Stimulated activated effector memory CD8-positive, alpha-beta T cell treated with anti-CD3 and anti-CD28 coated beads, Interleukin-12 subunit alpha, Interleukin-12 subunit beta, amount 100 ng/mL, for 72 hours (primary cell): ENCODE measurements around the gene ACCS.

ENCODE experiments used
- ATAC-seq: fragments of 150-1000 bp; cut with Tn5 transposase; 2 replicates; pipeline ENCODE4 v1.10.0; 2021
- DNase-seq, 2 donors: peaks; one replicate each; pipeline ENCODE4 v3.0.0; 2021 to 2022; ENCODE audit warnings: low spot score in 2 of 2
- H3K27ac Mint-ChIP-seq: one replicate; pipeline ENCODE4 v1.8.0; 2022; ENCODE audit warnings: mild to moderate bottlenecking, mixed read lengths
- H3K36me3 Mint-ChIP-seq: one replicate; pipeline ENCODE4 v1.8.0; 2022; ENCODE audit warnings: mild to moderate bottlenecking, mixed read lengths
- H3K4me1 Mint-ChIP-seq: one replicate; pipeline ENCODE4 v1.8.0; 2022; ENCODE audit warnings: mixed read lengths
- H3K4me3 Mint-ChIP-seq: one replicate; pipeline ENCODE4 v1.8.0; 2022; ENCODE audit warnings: mild to moderate bottlenecking, mixed read lengths
- H3K9me3 Mint-ChIP-seq: one replicate; pipeline ENCODE4 v1.8.0; 2022; ENCODE audit warnings: mixed read lengths

The ACCS gene

GRCh38 chr11:44095506-44096359, 29.7 kb downstream of the ACCS start, which contains the start of gene EXT2:
Gene EXT2 (plus strand): TSS chr11:44095678. CDS start chr11:44107713, 12,035 bp downstream.
- Mint-ChIP-seq H3K4me3 (peak within 1 kb of the TSS; percentile 73), H3K9me3 (no peaks in the 10 kb centered on the region), H3K4me1 (peaks cover 20% of the 10 kb centered on the region), H3K27ac (peak within 1 kb of the TSS; percentile 61), H3K36me3 (no peaks in the 10 kb centered on the region)
- peak; percentile 80 to 92 for DNase-seq
- ATAC-seq = peak; percentile 95

- DNase-seq (peak in 1 of 2 donors; percentile 55), ATAC-seq (peak; percentile 29)
- Mint-ChIP-seq H3K4me3 (peak overlapping the region; percentile 73), H3K9me3 (no peaks in the 10 kb centered on the region), H3K27ac (peak overlapping the region; percentile 61), H3K36me3 (no peaks in the 10 kb centered on the region), H3K4me1 (peaks cover 25% of the 10 kb centered on the region)
These were observed 30.5 kb downstream of the ACCS start for GRCh38 chr11:44096360-44097185.

- no peaks in the 10 kb centered on the region for H3K9me3 Mint-ChIP-seq
- DNase-seq (no peak), ATAC-seq (no peak)
- no peak overlapping the region for H3K27ac Mint-ChIP-seq
- H3K4me1 Mint-ChIP-seq = peaks cover 37% of the 10 kb centered on the region
- H3K36me3 Mint-ChIP-seq = no peaks in the 10 kb centered on the region
- no peak overlapping the region for H3K4me3 Mint-ChIP-seq
These were observed 31.8 kb downstream of the ACCS start for GRCh38 chr11:44097821-44098220.

- no peak for DNase-seq
- no peak overlapping the region for H3K27ac Mint-ChIP-seq
- no peaks in the 10 kb centered on the region for H3K36me3 Mint-ChIP-seq
- H3K4me1 Mint-ChIP-seq = peaks cover 28% of the 10 kb centered on the region
- no peak overlapping the region for H3K4me3 Mint-ChIP-seq
- ATAC-seq = no peak
- no peaks in the 10 kb centered on the region for H3K9me3 Mint-ChIP-seq
These were observed 35.0 kb downstream of the ACCS start for GRCh38 chr11:44101098-44101497.

GRCh38 chr11:44104481-44105294, 38.6 kb downstream of the ACCS start:
- Mint-ChIP-seq H3K4me3 (no peak overlapping the region), H3K4me1 (peaks cover 28% of the 10 kb centered on the region), H3K27ac (no peak overlapping the region), H3K36me3 (peaks cover 7% of the 10 kb centered on the region), H3K9me3 (no peaks in the 10 kb centered on the region)
- DNase-seq (peak in 1 of 2 donors; percentile 37), ATAC-seq (peak; percentile 74)

- Mint-ChIP-seq H3K36me3 (peaks cover 23% of the 10 kb centered on the region), H3K27ac (no peak overlapping the region), H3K4me1 (peaks cover 8% of the 10 kb centered on the region), H3K4me3 (no peak overlapping the region), H3K9me3 (no peaks in the 10 kb centered on the region)
- DNase-seq (no peak), ATAC-seq (no peak)
These were observed 42.2 kb downstream of the ACCS start for GRCh38 chr11:44108260-44108659.

- H3K9me3 Mint-ChIP-seq = no peaks in the 10 kb centered on the region
These were observed 44.2 kb downstream of the ACCS start for GRCh38 chr11:44110231-44110679.

GRCh38 chr11:44112091-44112821, 46.2 kb downstream of the ACCS start:
- Mint-ChIP-seq H3K4me3 (no peak overlapping the region), H3K36me3 (peaks cover 55% of the 10 kb centered on the region), H3K4me1 (peaks cover 8% of the 10 kb centered on the region), H3K27ac (no peak overlapping the region), H3K9me3 (no peaks in the 10 kb centered on the region)
- DNase-seq (no peak), ATAC-seq (no peak)

More at GRCh38 chr11:44110231-44110679, 44.2 kb downstream of the ACCS start:
- Mint-ChIP-seq H3K4me1 (peaks cover 8% of the 10 kb centered on the region), H3K4me3 (no peak overlapping the region), H3K36me3 (peaks cover 35% of the 10 kb centered on the region), H3K27ac (no peak overlapping the region)
- peak; percentile 89 for ATAC-seq
- peak; percentile 42 to 80 for DNase-seq

GRCh38 chr11:44113018-44113417, 46.9 kb downstream of the ACCS start:
- Mint-ChIP-seq H3K4me1 (peaks cover 8% of the 10 kb centered on the region), H3K27ac (peak overlapping the region; percentile 26), H3K36me3 (peaks cover 63% of the 10 kb centered on the region), H3K9me3 (no peaks in the 10 kb centered on the region), H3K4me3 (no peak overlapping the region)
- no peak for DNase-seq
- ATAC-seq = no peak

GRCh38 chr11:44113572-44113971, 47.5 kb downstream of the ACCS start:
- DNase-seq = no peak
- ATAC-seq = no peak
- H3K4me3 Mint-ChIP-seq = no peak overlapping the region
- peak overlapping the region; percentile 26 for H3K27ac Mint-ChIP-seq
- peaks cover 8% of the 10 kb centered on the region for H3K4me1 Mint-ChIP-seq
- H3K36me3 Mint-ChIP-seq = peaks cover 68% of the 10 kb centered on the region
- no peaks in the 10 kb centered on the region for H3K9me3 Mint-ChIP-seq

GRCh38 chr11:44116234-44116830, 50.3 kb downstream of the ACCS start:
- ATAC-seq (no peak), DNase-seq (no peak)
- Mint-ChIP-seq H3K27ac (no peak overlapping the region), H3K4me1 (no peaks in the 10 kb centered on the region), H3K36me3 (peaks cover 59% of the 10 kb centered on the region), H3K4me3 (no peak overlapping the region), H3K9me3 (no peaks in the 10 kb centered on the region)

- DNase-seq (no peak), ATAC-seq (no peak)
- Mint-ChIP-seq H3K36me3 (peaks cover 53% of the 10 kb centered on the region), H3K4me1 (peaks cover 6% of the 10 kb centered on the region), H3K9me3 (no peaks in the 10 kb centered on the region), H3K4me3 (no peak overlapping the region), H3K27ac (no peak overlapping the region)
These were observed 54.1 kb downstream of the ACCS start for GRCh38 chr11:44120169-44120568.

- DNase-seq = no peak
- H3K36me3 Mint-ChIP-seq = peaks cover 58% of the 10 kb centered on the region
These were observed 59.5 kb downstream of the ACCS start for GRCh38 chr11:44125598-44125997.

GRCh38 chr11:44126304-44126703, 60.2 kb downstream of the ACCS start:
- Mint-ChIP-seq H3K9me3 (no peaks in the 10 kb centered on the region), H3K4me1 (peaks cover 6% of the 10 kb centered on the region), H3K36me3 (peaks cover 65% of the 10 kb centered on the region), H3K27ac (no peak overlapping the region), H3K4me3 (no peak overlapping the region)
- DNase-seq (no peak), ATAC-seq (no peak)

More at GRCh38 chr11:44125598-44125997, 59.5 kb downstream of the ACCS start:
- peaks cover 6% of the 10 kb centered on the region for H3K4me1 Mint-ChIP-seq
- no peaks in the 10 kb centered on the region for H3K9me3 Mint-ChIP-seq
- ATAC-seq = no peak
- no peak overlapping the region for H3K4me3 Mint-ChIP-seq
- no peak overlapping the region for H3K27ac Mint-ChIP-seq
